ENCODE data around the gene SLC6A18. TPM values are rescaled to one million over a fixed set of nuclear protein-coding genes. Genes with fewer than 3 reads are reported as not detected.

Gene SLC6A18
- total RNA-seq, result not detected in 2 replicates

DNA sequence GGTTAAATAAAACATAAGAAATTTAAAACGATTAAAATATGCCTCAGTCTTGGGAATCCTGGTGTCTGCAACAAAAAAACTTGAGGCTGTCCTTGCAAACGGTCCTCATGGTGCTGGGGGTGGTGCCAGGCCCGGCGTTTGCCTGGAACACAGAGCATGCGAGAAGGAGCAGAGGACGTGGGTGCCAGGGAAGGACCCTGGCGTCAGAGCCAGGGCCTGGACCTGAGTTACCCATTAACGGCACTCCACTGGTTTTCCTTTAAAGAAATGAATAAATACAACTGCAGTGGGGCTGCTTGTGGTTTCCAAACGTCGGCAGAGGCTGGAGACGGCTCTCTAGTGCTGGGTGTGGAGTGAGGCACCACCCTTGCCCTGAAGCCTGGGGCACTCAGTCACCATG, at the start of gene SLC6A18:
Gene SLC6A18, plus strand, starts transcription at position 301 of the 400 bp plus-strand sequence. Its CDS starts 97 bp downstream, at position 398.
- intact Hi-C loops (cut with micrococcal nuclease), result no loop called here
- Mint-ChIP-seq H3K36me3 (ENCODE audit: low read depth) (no peaks in the 10 kb centered on the region), H3K27ac (no peak within 1 kb of the TSS), H3K4me3 (ENCODE audit: low read depth) (no peak within 1 kb of the TSS), H3K4me1 (ENCODE audit: low read depth) (no peaks in the 10 kb centered on the region), H3K27me3 (ENCODE audit: low read depth) (peaks cover 14% of the 10 kb centered on the region), H3K9me3 (no peaks in the 10 kb centered on the region)
- DNase-seq (ENCODE audit: low spot score), result no peak

DNA sequence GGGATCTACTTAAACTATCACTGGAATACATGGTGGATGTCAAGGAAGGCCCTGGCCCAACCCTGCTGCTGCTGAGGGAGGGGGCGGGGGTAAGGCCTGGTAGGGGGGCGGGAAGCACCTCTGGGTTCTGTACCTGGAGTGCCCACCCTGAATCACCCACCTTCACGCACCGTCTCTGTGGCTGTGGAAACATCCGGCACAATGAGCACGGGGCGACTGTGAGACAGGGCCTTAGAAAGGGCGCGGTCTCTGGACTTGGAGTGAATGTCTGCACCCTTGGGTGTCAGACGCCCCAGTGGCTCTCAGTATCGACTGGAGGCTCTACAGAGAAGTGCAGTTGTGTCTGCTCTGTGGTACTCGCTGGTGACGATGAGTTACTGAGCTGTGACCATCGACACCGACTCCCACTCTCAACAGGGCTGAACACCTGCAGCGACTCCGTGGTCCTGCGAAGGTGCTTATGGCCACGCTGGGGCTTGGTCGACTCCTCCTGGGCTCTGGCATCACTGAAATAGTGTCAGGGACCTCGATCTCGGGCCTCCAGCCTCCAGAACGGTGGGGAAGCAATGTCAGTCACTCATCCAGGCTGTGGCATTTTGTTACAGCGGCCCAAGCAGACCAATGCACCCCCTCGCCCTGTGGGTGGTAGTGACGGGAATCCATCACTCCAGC, 49.2 kb upstream of the SLC6A18 start:
- no peak overlapping the region for H3K4me3 Mint-ChIP-seq (ENCODE audit: low read depth)
- no peak overlapping the region for H3K27ac Mint-ChIP-seq
- H3K4me1 Mint-ChIP-seq (ENCODE audit: low read depth), result peaks cover 2% of the 10 kb centered on the region
- no peaks in the 10 kb centered on the region for H3K36me3 Mint-ChIP-seq (ENCODE audit: low read depth)
- no peak for DNase-seq (ENCODE audit: low spot score)
- H3K9me3 Mint-ChIP-seq, result no peaks in the 10 kb centered on the region
- intact Hi-C loops (cut with micrococcal nuclease), result no loop called here
- peaks cover 2% of the 10 kb centered on the region for H3K27me3 Mint-ChIP-seq (ENCODE audit: low read depth)

- H3K36me3 Mint-ChIP-seq (ENCODE audit: low read depth), result no peaks in the 10 kb centered on the region
Observed at GRCh38 chr5:1176473-1177391, 48.4 kb upstream of the SLC6A18 start.

GRCh38 chr5:1177826-1178528, 47.2 kb upstream of the SLC6A18 start:
- no peak overlapping the region for H3K4me3 Mint-ChIP-seq (ENCODE audit: low read depth)

More at GRCh38 chr5:1176473-1177391, 48.4 kb upstream of the SLC6A18 start:
- no peaks in the 10 kb centered on the region for H3K9me3 Mint-ChIP-seq
- DNase-seq (ENCODE audit: low spot score), result no peak
- intact Hi-C loops (cut with micrococcal nuclease), result no loop called here
- peaks cover 2% of the 10 kb centered on the region for H3K27me3 Mint-ChIP-seq (ENCODE audit: low read depth)
- peaks cover 2% of the 10 kb centered on the region for H3K4me1 Mint-ChIP-seq (ENCODE audit: low read depth)
- H3K4me3 Mint-ChIP-seq (ENCODE audit: low read depth), result no peak overlapping the region
- H3K27ac Mint-ChIP-seq, result no peak overlapping the region

GRCh38 chr5:1178529-1179382, 46.4 kb upstream of the SLC6A18 start:
- Mint-ChIP-seq H3K4me1 (ENCODE audit: low read depth) (no peaks in the 10 kb centered on the region), H3K9me3 (no peaks in the 10 kb centered on the region), H3K4me3 (ENCODE audit: low read depth) (no peak overlapping the region), H3K27me3 (ENCODE audit: low read depth) (no peaks in the 10 kb centered on the region), H3K36me3 (ENCODE audit: low read depth) (no peaks in the 10 kb centered on the region), H3K27ac (no peak overlapping the region)
- no peak for DNase-seq (ENCODE audit: low spot score)
- intact Hi-C loops (cut with micrococcal nuclease), result no loop called here

More at GRCh38 chr5:1177826-1178528, 47.2 kb upstream of the SLC6A18 start:
- no peaks in the 10 kb centered on the region for H3K9me3 Mint-ChIP-seq
- no peak overlapping the region for H3K27ac Mint-ChIP-seq
- intact Hi-C loops (cut with micrococcal nuclease), result no loop called here
- no peak for DNase-seq (ENCODE audit: low spot score)
- peaks cover 2% of the 10 kb centered on the region for H3K27me3 Mint-ChIP-seq (ENCODE audit: low read depth)
- H3K4me1 Mint-ChIP-seq (ENCODE audit: low read depth), result no peaks in the 10 kb centered on the region
- H3K36me3 Mint-ChIP-seq (ENCODE audit: low read depth), result no peaks in the 10 kb centered on the region

- Mint-ChIP-seq H3K9me3 (no peaks in the 10 kb centered on the region), H3K27me3 (ENCODE audit: low read depth) (no peaks in the 10 kb centered on the region), H3K4me3 (ENCODE audit: low read depth) (no peak overlapping the region), H3K36me3 (ENCODE audit: low read depth) (no peaks in the 10 kb centered on the region), H3K27ac (no peak overlapping the region), H3K4me1 (ENCODE audit: low read depth) (no peaks in the 10 kb centered on the region)
- DNase-seq (ENCODE audit: low spot score), result no peak
- intact Hi-C loops (cut with micrococcal nuclease), result no loop called here
Observed at GRCh38 chr5:1179383-1179715, 45.8 kb upstream of the SLC6A18 start.

GRCh38 chr5:1180096-1180495, 45.1 kb upstream of the SLC6A18 start:
- DNase-seq (ENCODE audit: low spot score), result no peak
- H3K4me1 Mint-ChIP-seq (ENCODE audit: low read depth), result no peaks in the 10 kb centered on the region
- H3K27me3 Mint-ChIP-seq (ENCODE audit: low read depth), result no peaks in the 10 kb centered on the region
- no peak overlapping the region for H3K27ac Mint-ChIP-seq
- no peak overlapping the region for H3K4me3 Mint-ChIP-seq (ENCODE audit: low read depth)
- no peaks in the 10 kb centered on the region for H3K9me3 Mint-ChIP-seq
- no peaks in the 10 kb centered on the region for H3K36me3 Mint-ChIP-seq (ENCODE audit: low read depth)
- intact Hi-C loops (cut with micrococcal nuclease), result no loop called here

GRCh38 chr5:1180841-1181271, 44.3 kb upstream of the SLC6A18 start:
- no peak overlapping the region for H3K4me3 Mint-ChIP-seq (ENCODE audit: low read depth)
- intact Hi-C loops (cut with micrococcal nuclease), result no loop called here
- DNase-seq (ENCODE audit: low spot score), result no peak
- no peaks in the 10 kb centered on the region for H3K36me3 Mint-ChIP-seq (ENCODE audit: low read depth)
- H3K4me1 Mint-ChIP-seq (ENCODE audit: low read depth), result no peaks in the 10 kb centered on the region
- H3K9me3 Mint-ChIP-seq, result no peaks in the 10 kb centered on the region
- no peak overlapping the region for H3K27ac Mint-ChIP-seq
- H3K27me3 Mint-ChIP-seq (ENCODE audit: low read depth), result no peaks in the 10 kb centered on the region

- Mint-ChIP-seq H3K36me3 (ENCODE audit: low read depth) (no peaks in the 10 kb centered on the region), H3K4me3 (ENCODE audit: low read depth) (no peak overlapping the region), H3K27ac (no peak overlapping the region), H3K4me1 (ENCODE audit: low read depth) (no peaks in the 10 kb centered on the region), H3K27me3 (ENCODE audit: low read depth) (no peaks in the 10 kb centered on the region), H3K9me3 (no peaks in the 10 kb centered on the region)
- intact Hi-C loops (cut with micrococcal nuclease), result no loop called here
- no peak for DNase-seq (ENCODE audit: low spot score)
Observed at GRCh38 chr5:1181451-1182359, 43.5 kb upstream of the SLC6A18 start.

- H3K4me3 Mint-ChIP-seq (ENCODE audit: low read depth), result no peak overlapping the region
- H3K36me3 Mint-ChIP-seq (ENCODE audit: low read depth), result no peaks in the 10 kb centered on the region
Observed at GRCh38 chr5:1182360-1182632, 42.9 kb upstream of the SLC6A18 start.

GRCh38 chr5:1182633-1183423, 42.4 kb upstream of the SLC6A18 start:
- no peak for DNase-seq (ENCODE audit: low spot score)
- H3K4me1 Mint-ChIP-seq (ENCODE audit: low read depth), result no peaks in the 10 kb centered on the region

More at GRCh38 chr5:1182360-1182632, 42.9 kb upstream of the SLC6A18 start:
- Mint-ChIP-seq H3K9me3 (no peaks in the 10 kb centered on the region), H3K27me3 (ENCODE audit: low read depth) (no peaks in the 10 kb centered on the region), H3K27ac (no peak overlapping the region), H3K4me1 (ENCODE audit: low read depth) (no peaks in the 10 kb centered on the region)
- intact Hi-C loops (cut with micrococcal nuclease), result no loop called here
- DNase-seq (ENCODE audit: low spot score), result no peak

More at GRCh38 chr5:1182633-1183423, 42.4 kb upstream of the SLC6A18 start:
- H3K36me3 Mint-ChIP-seq (ENCODE audit: low read depth), result no peaks in the 10 kb centered on the region
- no peaks in the 10 kb centered on the region for H3K27me3 Mint-ChIP-seq (ENCODE audit: low read depth)
- intact Hi-C loops (cut with micrococcal nuclease), result no loop called here
- H3K4me3 Mint-ChIP-seq (ENCODE audit: low read depth), result no peak overlapping the region
- no peak overlapping the region for H3K27ac Mint-ChIP-seq
- H3K9me3 Mint-ChIP-seq, result no peaks in the 10 kb centered on the region
